AG04450 (cell line): ENCODE data around the gene SERPINB6. TPM values are rescaled to one million over a fixed set of nuclear protein-coding genes. Genes with fewer than 3 reads are reported as not detected.

Experiments used
- CTCF ChIA-PET: fragments of 300-600, 350-600 bp; formaldehyde crosslinking; extraction: SDS; loops from one replicate; lab custom pipeline; 2022; ENCODE audit warnings: antibody characterized with exemption, inconsistent platforms; lab: Charles Lee
- POLR2A ChIA-PET: fragments of 350-600 bp; formaldehyde crosslinking; extraction: SDS; loops from one replicate; lab custom pipeline; 2021; ENCODE audit warnings: antibody characterized with exemption, inconsistent platforms; lab: Yijun Ruan, JAX
- DNase-seq: peaks from one replicate; pipeline ENCODE4 v3.0.0-alpha.2; 2011; ENCODE audit warnings: low read depth, low spot score
- H3K27ac ChIP-seq: one replicate; pipeline ENCODE4 v1.5.1; 2012; ENCODE audit warnings: low read depth, low read length, control low read depth
- H3K27me3 ChIP-seq: one replicate; pipeline ENCODE4 v1.6.0; 2012; ENCODE audit warnings: low read length; ENCODE audit not compliant: control insufficient read depth, insufficient read depth
- H3K4me3 ChIP-seq: 2 replicates; pipeline ENCODE4 v1.5.1; 2011; ENCODE audit warnings: mild to moderate bottlenecking, low read depth, low read length, control low read depth
- H3K9me3 ChIP-seq: 2 replicates; pipeline ENCODE4 v1.5.1; 2012; ENCODE audit warnings: low read length; ENCODE audit not compliant: control insufficient read depth, insufficient read depth
- CTCF ChIP-seq: IDR thresholded peaks from 2 replicates; pipeline ENCODE4 v1.5.1; 2011; ENCODE audit warnings: low read depth, low read length, control low read depth, inconsistent platforms
- polyA plus RNA-seq: library from polyadenylated mRNA; depleted of rRNA; stranded (reverse); fragments of >200 nt; gene quantifications from 2 replicates; pipeline ENCODE4 v1.2.3, GENCODE V29; 2011

SERPINB6 gene
- polyA plus RNA-seq, 1 experiment = 120 TPM

GRCh38 chr6:2917801-2918445 is 53.4 kb downstream of the SERPINB6 start:
- H3K4me3 ChIP-seq = no peak overlapping the region
- peaks cover 12% of the 10 kb centered on the region for H3K27me3 ChIP-seq
- no peak for DNase-seq
- CTCF ChIA-PET = no interaction called here
- peaks cover 3% of the 10 kb centered on the region; the same call in 1 of the 2 replicates for H3K9me3 ChIP-seq
- no peak for TF ChIP-seq CTCF
- POLR2A ChIA-PET = no interaction called here
- no peak overlapping the region for H3K27ac ChIP-seq

GRCh38 chr6:2917065-2917464 is 54.3 kb downstream of the SERPINB6 start:
- H3K9me3 ChIP-seq = peaks cover 3% of the 10 kb centered on the region; the same call in 1 of the 2 replicates
- 0 out of 2 replicates have a peak, but pooled peaks have one; percentile 14 for TF ChIP-seq CTCF
- H3K4me3 ChIP-seq = no peak overlapping the region
- H3K27ac ChIP-seq = no peak overlapping the region
- POLR2A ChIA-PET = no interaction called here
- DNase-seq = no peak
- CTCF ChIA-PET = no interaction called here
- peaks cover 12% of the 10 kb centered on the region for H3K27me3 ChIP-seq

- H3K27ac ChIP-seq = no peak overlapping the region
- POLR2A ChIA-PET = no interaction called here
- no peak for TF ChIP-seq CTCF
- H3K9me3 ChIP-seq = peaks cover 3% of the 10 kb centered on the region; the same call in 1 of the 2 replicates
- no peak overlapping the region for H3K4me3 ChIP-seq
- DNase-seq = no peak
- CTCF ChIA-PET = interaction anchor here (0.9 to 1.2 kb wide), 2 partner anchors 15 to 36 kb away, joined by 3 to 8 read pairs; no protein-coding TSS in a partner anchor
- peaks cover 12% of the 10 kb centered on the region for H3K27me3 ChIP-seq
Measured at GRCh38 chr6:2916158-2916925, 55.0 kb downstream of the SERPINB6 start.

GRCh38 chr6:2915150-2915549 is 56.2 kb downstream of the SERPINB6 start:
- peaks cover 12% of the 10 kb centered on the region for H3K27me3 ChIP-seq
- H3K4me3 ChIP-seq = no peak overlapping the region
- TF ChIP-seq CTCF = no peak
- H3K27ac ChIP-seq = no peak overlapping the region
- no peaks in the 10 kb centered on the region for H3K9me3 ChIP-seq
- ChIA-PET CTCF (interaction anchor here (0.7 to 1.2 kb wide), 2 partner anchors 37 to 41 kb away, joined by 4 to 8 read pairs; no protein-coding TSS in a partner anchor), POLR2A (interaction anchor here (1.4 kb wide), 1 partner anchor 13 kb away, joined by 5 read pairs; no protein-coding TSS in a partner anchor)
- no peak for DNase-seq
